CD4-positive, CD25-positive, alpha-beta regulatory T cell (primary cell): ENCODE measurements around the gene FAM120B. TPM values are rescaled to one million over a fixed set of nuclear protein-coding genes. Genes with fewer than 3 reads are reported as not detected.
"Not testable (repeated sequence)": the region's sequence is repeated elsewhere in the genome, so short reads cannot be mapped to it uniquely, and the experiment has no call there.

Experiments used
- ATAC-seq, 2 donors: fragments of 150-1000 bp; cut with Tn5 transposase; one replicate each; pipeline ENCODE4 v1.10.0; 2021; ENCODE audit warnings: low read depth in 2 of 2, moderate number of reproducible peaks in 2 of 2, moderate library complexity in 1 of 2
- DNase-seq, 3 donors: peaks; one replicate each; pipeline versions ENCODE4 v3.0.0 to v3.0.0-alpha.2; 2012 to 2022; ENCODE audit warnings: mixed read lengths in 1 of 3
- H3K27ac ChIP-seq: one replicate; pipeline ENCODE4 v1.7.0; 2013; ENCODE audit warnings: mild to moderate bottlenecking, low read length; ENCODE audit not compliant: insufficient read depth, poor library complexity, severe bottlenecking
- H3K27me3 ChIP-seq: one replicate; pipeline ENCODE4 v1.7.0; 2013; ENCODE audit warnings: low read length; ENCODE audit not compliant: control insufficient read depth, insufficient read depth
- H3K36me3 ChIP-seq: one replicate; pipeline ENCODE4 v1.7.0; 2013; ENCODE audit warnings: mild to moderate bottlenecking, low read length, moderate library complexity; ENCODE audit not compliant: control insufficient read depth, insufficient read depth
- H3K4me1 ChIP-seq: 2 replicates; pipeline ENCODE4 v1.7.0; 2013; ENCODE audit warnings: mild to moderate bottlenecking, low read length; ENCODE audit not compliant: insufficient read depth, control insufficient read depth, poor library complexity, severe bottlenecking
- H3K4me3 ChIP-seq: one replicate; pipeline ENCODE4 v1.7.0; 2013; ENCODE audit warnings: low read depth, mild to moderate bottlenecking, low read length, moderate library complexity
- H3K9me3 ChIP-seq, 2 experiments: 1 replicate in 1 of 2; 2 replicates in 1 of 2; pipeline ENCODE4 v1.7.0; 2013; ENCODE audit warnings: low read length in 2 of 2, mild to moderate bottlenecking in 1 of 2, moderate library complexity in 1 of 2; ENCODE audit not compliant: control insufficient read depth in 2 of 2
- H3K27ac Mint-ChIP-seq, 3 donors: one replicate each; pipeline ENCODE4 v1.8.0; 2020 to 2022; ENCODE audit warnings: mild to moderate bottlenecking in 3 of 3, mixed read lengths in 3 of 3, moderate library complexity in 2 of 3
- H3K27me3 Mint-ChIP-seq: one replicate; pipeline ENCODE4 v1.8.0; 2022; ENCODE audit warnings: mild to moderate bottlenecking, mixed read lengths
- H3K36me3 Mint-ChIP-seq: one replicate; pipeline ENCODE4 v1.8.0; 2020; ENCODE audit warnings: mixed read lengths
- H3K4me1 Mint-ChIP-seq, 4 donors: one replicate each; pipeline ENCODE4 v1.8.0; 2020 to 2022; ENCODE audit warnings: mixed read lengths in 4 of 4, mild to moderate bottlenecking in 1 of 4
- H3K4me3 Mint-ChIP-seq, 4 donors: one replicate each; pipeline ENCODE4 v1.8.0; 2020 to 2022; ENCODE audit warnings: mild to moderate bottlenecking in 4 of 4, mixed read lengths in 4 of 4, moderate library complexity in 3 of 4
- H3K9me3 Mint-ChIP-seq, 7 donors: one replicate each; pipeline ENCODE4 v1.8.0; 2020 to 2022; ENCODE audit warnings: mixed read lengths in 7 of 7, mild to moderate bottlenecking in 3 of 7, moderate library complexity in 2 of 7
- polyA plus RNA-seq, 4 donors: library from polyadenylated mRNA; unstranded; fragments of 300-500 nt; fragmentation: Illumina TruSeq; gene quantifications; one replicate each; pipeline ENCODE4 v1.2.3, GENCODE V29; 2021
- total RNA-seq: library from RNA; stranded (reverse); gene quantifications from one replicate; pipeline ENCODE4 v1.2.3, GENCODE V29; 2022

Gene FAM120B
- total and polyA plus RNA-seq, 5 donors from 2014 or later: 28.0 to 35.0 (median 31.1) TPM

- Mint-ChIP-seq H3K4me3 (no peak overlapping the region), H3K27ac (no peak overlapping the region), H3K27me3 (peaks cover 15% of the 10 kb centered on the region), H3K36me3 (no peaks in the 10 kb centered on the region), H3K4me1 (no peaks in the 10 kb centered on the region), H3K9me3 (peaks cover 0 to 1% (median 0%) of the 10 kb centered on the region in 7 donors)
- Histone ChIP-seq H3K4me1 (no peaks in the 10 kb centered on the region), H3K27me3 (no peaks in the 10 kb centered on the region), H3K36me3 (no peaks in the 10 kb centered on the region), H3K27ac (no peak overlapping the region), H3K4me3 (no peak overlapping the region), H3K9me3 (no peaks in the 10 kb centered on the region)
- ATAC-seq (no peak), DNase-seq (no peak)
Observed at GRCh38 chr6:170263410-170263809, 43.1 kb upstream of the FAM120B start.

- H3K36me3 Mint-ChIP-seq: no peaks in the 10 kb centered on the region
- Histone ChIP-seq H3K36me3 (no peaks in the 10 kb centered on the region), H3K27ac (no peak overlapping the region), H3K27me3 (no peaks in the 10 kb centered on the region), H3K4me3 (no peak overlapping the region), H3K9me3 (no peaks in the 10 kb centered on the region), H3K4me1 (no peaks in the 10 kb centered on the region)
- H3K9me3 Mint-ChIP-seq: peaks cover 0 to 1% (median 0%) of the 10 kb centered on the region in 7 donors
- ATAC-seq: no peak
- no peak overlapping the region for H3K27ac Mint-ChIP-seq
- no peaks in the 10 kb centered on the region for H3K4me1 Mint-ChIP-seq
- H3K4me3 Mint-ChIP-seq: no peak overlapping the region
- no peak for DNase-seq
- H3K27me3 Mint-ChIP-seq: peaks cover 15% of the 10 kb centered on the region
Observed at GRCh38 chr6:170264086-170264485, 42.5 kb upstream of the FAM120B start.

GRCh38 chr6:170264644-170265043 lies 41.9 kb upstream of the FAM120B start:
- ATAC-seq, H3K4me1 ChIP-seq, H3K27ac ChIP-seq, H3K4me3 ChIP-seq, H3K36me3 Mint-ChIP-seq, H3K36me3 ChIP-seq, H3K27me3 ChIP-seq, DNase-seq, H3K9me3 Mint-ChIP-seq, H3K9me3 ChIP-seq, H3K4me3 Mint-ChIP-seq, H3K4me1 Mint-ChIP-seq: not testable (repeated sequence)
- Mint-ChIP-seq H3K27me3 (peaks cover 19% of the 10 kb centered on the region), H3K27ac (peak overlapping the region in 1 of 3 donors; percentile 57)

- Histone ChIP-seq H3K27me3 (no peaks in the 10 kb centered on the region), H3K36me3 (no peaks in the 10 kb centered on the region), H3K4me3 (no peak overlapping the region), H3K4me1 (no peaks in the 10 kb centered on the region), H3K27ac (no peak overlapping the region), H3K9me3 (no peaks in the 10 kb centered on the region)
- no peaks in the 10 kb centered on the region for H3K36me3 Mint-ChIP-seq
- H3K27me3 Mint-ChIP-seq: peaks cover 16% of the 10 kb centered on the region
- ATAC-seq: no peak
- DNase-seq: no peak
- H3K4me1 Mint-ChIP-seq: peaks cover 0 to 2% (median 0%) of the 10 kb centered on the region in 4 donors
- H3K9me3 Mint-ChIP-seq: no peaks in the 10 kb centered on the region
- no peak overlapping the region for H3K4me3 Mint-ChIP-seq
- peak overlapping the region in 1 of 3 donors; percentile 17 for H3K27ac Mint-ChIP-seq
Observed at GRCh38 chr6:170265655-170266054, 40.9 kb upstream of the FAM120B start.

GRCh38 chr6:170266061-170266825 lies 40.3 kb upstream of the FAM120B start:
- DNase-seq (no peak), ATAC-seq (no peak)
- Mint-ChIP-seq H3K27ac (peak overlapping the region in 1 of 3 donors; percentile 17), H3K36me3 (no peaks in the 10 kb centered on the region), H3K9me3 (no peaks in the 10 kb centered on the region), H3K4me1 (peaks cover 0 to 2% (median under 1%) of the 10 kb centered on the region in 4 donors), H3K27me3 (peaks cover 20% of the 10 kb centered on the region), H3K4me3 (no peak overlapping the region)
- no peak overlapping the region for H3K4me3 ChIP-seq
- H3K9me3 ChIP-seq: no peaks in the 10 kb centered on the region
- H3K27me3 ChIP-seq: no peaks in the 10 kb centered on the region
- H3K27ac ChIP-seq: no peak overlapping the region
- no peaks in the 10 kb centered on the region for H3K36me3 ChIP-seq
- H3K4me1 ChIP-seq: peaks cover 2% of the 10 kb centered on the region

- Histone ChIP-seq H3K36me3 (no peaks in the 10 kb centered on the region), H3K4me3 (no peak overlapping the region), H3K9me3 (no peaks in the 10 kb centered on the region), H3K4me1 (peaks cover 17% of the 10 kb centered on the region), H3K27ac (no peak overlapping the region), H3K27me3 (no peaks in the 10 kb centered on the region)
- Mint-ChIP-seq H3K36me3 (no peaks in the 10 kb centered on the region), H3K4me1 (peaks cover 0 to 16% (median 10%) of the 10 kb centered on the region in 4 donors), H3K4me3 (no peak overlapping the region), H3K9me3 (peaks cover 0 to 4% (median 0%) of the 10 kb centered on the region in 7 donors), H3K27me3 (peaks cover 29% of the 10 kb centered on the region), H3K27ac (no peak overlapping the region)
- DNase-seq (no peak), ATAC-seq (no peak)
Observed at GRCh38 chr6:170267688-170268087, 38.9 kb upstream of the FAM120B start.

GRCh38 chr6:170268216-170269129 lies 38.1 kb upstream of the FAM120B start:
- Mint-ChIP-seq H3K36me3 (no peaks in the 10 kb centered on the region), H3K4me3 (no peak overlapping the region), H3K9me3 (peaks cover 0 to 4% (median 0%) of the 10 kb centered on the region in 7 donors), H3K27ac (no peak overlapping the region), H3K27me3 (peaks cover 29% of the 10 kb centered on the region), H3K4me1 (peaks cover 0 to 19% (median 10%) of the 10 kb centered on the region in 4 donors)
- no peak for ATAC-seq
- peaks cover 19% of the 10 kb centered on the region for H3K4me1 ChIP-seq
- no peak for DNase-seq
- no peaks in the 10 kb centered on the region for H3K36me3 ChIP-seq
- no peaks in the 10 kb centered on the region for H3K9me3 ChIP-seq
- no peaks in the 10 kb centered on the region for H3K27me3 ChIP-seq
- no peak overlapping the region for H3K4me3 ChIP-seq
- H3K27ac ChIP-seq: no peak overlapping the region
